Esophagus (tissue), 2 donors: ENCODE measurements around the gene UBN1. TPM values are rescaled to one million over a fixed set of nuclear protein-coding genes. Genes with fewer than 3 reads are reported as not detected.

ENCODE experiments used
- H3K27ac ChIP-seq, 2 donors: one replicate each; pipeline ENCODE4 v1.5.1; 2013; ENCODE audit warnings: low read depth in 2 of 2, mild to moderate bottlenecking in 2 of 2, inconsistent platforms in 1 of 2, low read length in 1 of 2, moderate library complexity in 1 of 2
- H3K27me3 ChIP-seq, 2 donors: one replicate each; pipeline ENCODE4 v1.6.1; 2013; ENCODE audit warnings: low read length in 2 of 2, control low read depth in 1 of 2, mild to moderate bottlenecking in 1 of 2; ENCODE audit not compliant: insufficient read depth in 2 of 2, control insufficient read depth in 1 of 2
- H3K36me3 ChIP-seq, 2 donors: one replicate each; pipeline ENCODE4 v1.6.1; 2013; ENCODE audit warnings: low read length in 1 of 2; ENCODE audit not compliant: control insufficient read depth in 2 of 2, insufficient read depth in 2 of 2
- H3K4me1 ChIP-seq, 2 donors: one replicate each; pipeline ENCODE4 v1.6.1; 2013; ENCODE audit warnings: low read length in 1 of 2; ENCODE audit not compliant: control insufficient read depth in 2 of 2, insufficient read depth in 2 of 2
- H3K4me3 ChIP-seq, 2 donors: one replicate each; pipeline ENCODE4 v1.5.1; 2013; ENCODE audit warnings: low read length in 2 of 2, mild to moderate bottlenecking in 2 of 2, low read depth in 1 of 2, moderate library complexity in 1 of 2
- H3K9me3 ChIP-seq, 2 donors: one replicate each; pipeline ENCODE4 v1.6.1; 2013; ENCODE audit warnings: mild to moderate bottlenecking in 2 of 2, low read depth in 1 of 2, low read length in 1 of 2, moderate library complexity in 1 of 2; ENCODE audit not compliant: control insufficient read depth in 2 of 2, insufficient read depth in 1 of 2
- WGBS, 2 donors: extraction: QIAGEN DNeasy Blood & Tissue Kit; methylation state at CpG; one replicate each; pipeline ENCODE4 v1.1.7; 2013; 5-methylcytosine and 5-hydroxymethylcytosine counted together
- polyA plus RNA-seq, 2 donors: library from polyadenylated mRNA; stranded (reverse); fragments of 200-250 nt; gene quantifications; one replicate each; pipeline ENCODE4 v1.2.3, GENCODE V29; 2013
- donor health status: healthy with polysubstance abuse.
- donor health status: Bipolar disorder and iron deficiency.

UBN1 gene
- polyA plus RNA-seq, 2 donors: 5.1 to 7.7 TPM

DNA sequence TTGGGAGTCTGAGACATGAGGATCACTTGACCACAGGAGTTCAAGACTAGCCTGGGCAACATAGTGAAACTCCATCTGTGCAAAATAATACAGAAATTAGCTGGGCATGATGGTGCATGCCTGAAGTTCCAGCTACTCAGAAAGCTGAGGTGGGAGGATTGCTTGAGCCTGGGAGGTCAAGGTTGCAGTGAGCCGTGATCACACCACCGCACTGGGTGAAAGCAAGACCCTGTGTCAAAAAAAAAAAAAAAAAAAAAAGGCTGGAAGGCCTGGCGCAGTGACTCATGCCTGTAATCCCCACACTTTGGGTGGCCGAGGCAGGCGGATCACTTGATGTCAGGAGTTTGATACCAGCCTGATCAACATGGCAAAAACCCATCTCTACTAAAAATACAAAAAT is 8.1 kb downstream of the UBN1 start:
- Histone ChIP-seq H3K4me3 (no peak overlapping the region), H3K9me3 (no peaks in the 10 kb centered on the region), H3K36me3 (peaks cover 16 to 23% of the 10 kb centered on the region in 2 donors), H3K27ac (no peak overlapping the region), H3K27me3 (no peaks in the 10 kb centered on the region), H3K4me1 (no peaks in the 10 kb centered on the region)
- 85 to 88% methylated on average over 5 of the region's 5 CpGs for WGBS, 2 donors

DNA sequence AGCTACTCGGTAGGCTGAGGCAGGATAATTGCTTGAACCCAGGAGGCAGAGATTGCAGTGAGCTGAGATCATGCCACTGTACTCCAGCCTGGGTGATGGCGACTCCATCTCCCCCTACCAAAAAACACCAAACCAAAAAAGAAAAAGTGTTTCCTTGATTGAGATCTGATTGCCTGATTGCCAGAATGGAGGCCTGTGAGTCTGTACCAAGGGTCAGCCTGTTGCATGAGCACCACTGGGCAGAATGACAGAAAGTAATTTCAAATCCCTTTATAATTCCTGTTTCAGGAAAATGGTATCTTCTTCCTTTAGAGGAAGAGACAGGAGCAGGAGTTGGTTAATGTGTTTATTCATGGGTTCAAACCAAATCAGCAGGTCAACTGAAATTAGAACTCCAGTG is 8.5 kb downstream of the UBN1 start:
- no peak overlapping the region for H3K27ac ChIP-seq
- WGBS, 2 donors: 86 to 91% methylated on average over 2 of the region's 2 CpGs
- no peaks in the 10 kb centered on the region for H3K27me3 ChIP-seq
- H3K4me1 ChIP-seq: no peaks in the 10 kb centered on the region
- H3K36me3 ChIP-seq: peaks cover 20 to 25% of the 10 kb centered on the region in 2 donors
- no peak overlapping the region for H3K4me3 ChIP-seq
- H3K9me3 ChIP-seq: no peaks in the 10 kb centered on the region

- Histone ChIP-seq H3K4me3 (no peak overlapping the region), H3K4me1 (peaks cover 0 to 2% of the 10 kb centered on the region in 2 donors), H3K36me3 (peaks cover 24 to 27% of the 10 kb centered on the region in 2 donors), H3K27me3 (no peaks in the 10 kb centered on the region), H3K9me3 (no peaks in the 10 kb centered on the region), H3K27ac (peak overlapping the region in 1 of 2 donors; percentile 38)
- 81 to 83% methylated on average over 17 of the region's 17 CpGs for WGBS, 2 donors
Observed at GRCh38 chr16:4859190-4859899, 12.1 kb downstream of the UBN1 start.

- Histone ChIP-seq H3K9me3 (no peaks in the 10 kb centered on the region), H3K27ac (no peak overlapping the region), H3K4me1 (peaks cover 0 to 2% of the 10 kb centered on the region in 2 donors), H3K27me3 (no peaks in the 10 kb centered on the region), H3K4me3 (no peak overlapping the region), H3K36me3 (peaks cover 24 to 27% of the 10 kb centered on the region in 2 donors)
- 85 to 86% methylated on average over 10 of the region's 10 CpGs for WGBS, 2 donors
Observed at GRCh38 chr16:4859900-4860255, 12.6 kb downstream of the UBN1 start.

GRCh38 chr16:4860727-4861342 is 13.6 kb downstream of the UBN1 start:
- Histone ChIP-seq H3K9me3 (no peaks in the 10 kb centered on the region), H3K4me1 (peaks cover 0 to 2% of the 10 kb centered on the region in 2 donors), H3K4me3 (no peak overlapping the region), H3K36me3 (peaks cover 24 to 25% of the 10 kb centered on the region in 2 donors), H3K27me3 (no peaks in the 10 kb centered on the region), H3K27ac (no peak overlapping the region)
- 91 to 93% methylated on average over 14 of the region's 14 CpGs for WGBS, 2 donors

- Histone ChIP-seq H3K27me3 (no peaks in the 10 kb centered on the region), H3K9me3 (no peaks in the 10 kb centered on the region), H3K4me3 (no peak overlapping the region), H3K4me1 (peaks cover 0 to 2% of the 10 kb centered on the region in 2 donors), H3K36me3 (peaks cover 24 to 25% of the 10 kb centered on the region in 2 donors), H3K27ac (no peak overlapping the region)
- 66 to 73% methylated on average over 5 of the region's 5 CpGs for WGBS, 2 donors
Observed at GRCh38 chr16:4862639-4863038, 15.4 kb downstream of the UBN1 start.

GRCh38 chr16:4864728-4865127 is 17.4 kb downstream of the UBN1 start:
- Histone ChIP-seq H3K36me3 (peaks cover 18 to 20% of the 10 kb centered on the region in 2 donors), H3K4me3 (no peak overlapping the region), H3K9me3 (no peaks in the 10 kb centered on the region), H3K27ac (no peak overlapping the region), H3K27me3 (no peaks in the 10 kb centered on the region), H3K4me1 (peaks cover 0 to 2% of the 10 kb centered on the region in 2 donors)
- 83% methylated on average over 3 of the region's 3 CpGs for WGBS, 2 donors

GRCh38 chr16:4865231-4865860 is 18.1 kb downstream of the UBN1 start:
- no peak overlapping the region for H3K4me3 ChIP-seq
- no peaks in the 10 kb centered on the region for H3K9me3 ChIP-seq
- WGBS, 2 donors: 96 to 97% methylated on average over 13 of the region's 13 CpGs
- no peaks in the 10 kb centered on the region for H3K27me3 ChIP-seq
- no peak overlapping the region for H3K27ac ChIP-seq
- H3K4me1 ChIP-seq: peaks cover 0 to 7% of the 10 kb centered on the region in 2 donors
- H3K36me3 ChIP-seq: peaks cover 12 to 16% of the 10 kb centered on the region in 2 donors

- Histone ChIP-seq H3K9me3 (no peaks in the 10 kb centered on the region), H3K36me3 (peaks cover 3 to 18% of the 10 kb centered on the region in 2 donors), H3K27ac (no peak overlapping the region), H3K27me3 (no peaks in the 10 kb centered on the region), H3K4me1 (peaks cover 0 to 7% of the 10 kb centered on the region in 2 donors), H3K4me3 (no peak overlapping the region)
- WGBS, 2 donors: 95 to 98% methylated on average over 12 of the region's 12 CpGs
Observed at GRCh38 chr16:4866586-4866985, 19.3 kb downstream of the UBN1 start.
